Hepatocyte (in vitro differentiated cells): ENCODE data around the gene MANF. TPM values are rescaled to one million over a fixed set of nuclear protein-coding genes. Genes with fewer than 3 reads are reported as not detected.

Source experiments
- DNase-seq: peaks from one replicate; pipeline ENCODE4 v3.0.0-alpha.2; 2016; ENCODE audit warnings: low spot score
- H2AFZ ChIP-seq: fragments of 200-600 bp; sonication (generic); 2 replicates; pipeline ENCODE4 v1.6.0; 2016; ENCODE audit warnings: antibody characterized with exemption, mild to moderate bottlenecking
- H3K27ac ChIP-seq: fragments of 200-600 bp; sonication (generic); 2 replicates; pipeline ENCODE4 v1.5.1; 2016; ENCODE audit warnings: mild to moderate bottlenecking
- H3K27me3 ChIP-seq: fragments of 200-600 bp; sonication (generic); 2 replicates; pipeline ENCODE4 v1.6.1; 2016
- H3K36me3 ChIP-seq: fragments of 200-600 bp; sonication (generic); replicated peaks from 2 replicates; pipeline ENCODE4 v1.5.1; 2016; ENCODE audit warnings: low read depth; ENCODE audit not compliant: insufficient read depth
- H3K4me1 ChIP-seq: fragments of 200-600 bp; sonication (generic); 2 replicates; pipeline ENCODE4 v1.5.1; 2016; ENCODE audit warnings: mild to moderate bottlenecking, moderate library complexity; ENCODE audit not compliant: insufficient read depth
- H3K4me2 ChIP-seq: fragments of 200-600 bp; sonication (generic); 2 replicates; pipeline ENCODE4 v1.6.0; 2016
- H3K4me3 ChIP-seq: fragments of 200-600 bp; sonication (generic); 2 replicates; pipeline ENCODE4 v1.5.1; 2016; ENCODE audit warnings: mild to moderate bottlenecking
- H3K79me2 ChIP-seq: fragments of 200-600 bp; sonication (generic); 2 replicates; pipeline ENCODE4 v1.6.0; 2017; ENCODE audit warnings: mild to moderate bottlenecking
- H3K9me2 ChIP-seq: fragments of 200-600 bp; sonication (generic); replicated peaks from 2 replicates; pipeline ENCODE4 v1.6.0; 2017; ENCODE audit warnings: mild to moderate bottlenecking; ENCODE audit not compliant: insufficient read depth
- H3K9me3 ChIP-seq: fragments of 200-600 bp; sonication (generic); 2 replicates; pipeline ENCODE4 v1.5.1; 2016; ENCODE audit warnings: low read depth, mild to moderate bottlenecking
- H4K20me1 ChIP-seq: fragments of 200-600 bp; sonication (generic); 2 replicates; pipeline ENCODE4 v1.6.0; 2016; ENCODE audit warnings: mild to moderate bottlenecking; ENCODE audit not compliant: insufficient read depth, poor library complexity, severe bottlenecking
- CTCF ChIP-seq: fragments of 200-600 bp; sonication (generic); IDR thresholded peaks from 2 replicates; pipeline ENCODE4 v1.5.1; 2016; ENCODE audit warnings: antibody characterized with exemption, mild to moderate bottlenecking; ENCODE audit not compliant: poor library complexity
- EZH2 ChIP-seq: fragments of 200-600 bp; sonication (generic); IDR thresholded peaks from 2 replicates; pipeline ENCODE4 v1.6.1; 2016; ENCODE audit warnings: antibody characterized with exemption, mild to moderate bottlenecking, borderline replicate concordance
- EZH2phosphoT487 ChIP-seq: fragments of 200-600 bp; sonication (generic); IDR thresholded peaks from one replicate; pipeline ENCODE4 v1.6.1; 2018; ENCODE audit warnings: antibody characterized with exemption, mild to moderate bottlenecking, low read depth, moderate library complexity; ENCODE audit not compliant: unreplicated experiment, severe bottlenecking
- WGBS: methylation state at CpG from one replicate; pipeline ENCODE4 v1.1.6; 2016; ENCODE audit warnings: low lambda C conversion rate; ENCODE audit errors: missing lambda C conversion rate; 5-methylcytosine and 5-hydroxymethylcytosine counted together
- polyA plus RNA-seq: library from polyadenylated mRNA; unstranded; fragments of >200 nt; fragmentation: Nextera tagmentation; extraction: Ambion mirVana; gene quantifications from 2 replicates; pipeline ENCODE4 v1.2.1, GENCODE V29; 2016
- total RNA-seq: library from RNA; depleted of rRNA; stranded (reverse); fragments of >200 nt; gene quantifications from 2 replicates; pipeline ENCODE4 v1.2.3, GENCODE V29; 2014

MANF gene
- total and polyA plus RNA-seq, 2 experiments from 2014 or later = 178 to 225 TPM

- H3K36me3 ChIP-seq = no peaks in the 10 kb centered on the region
- no peak overlapping the region for H3K27ac ChIP-seq
- no peaks in the 10 kb centered on the region for H3K9me3 ChIP-seq
- WGBS = 94% methylated on average over 11 of the region's 11 CpGs
- no peak overlapping the region for H3K4me3 ChIP-seq
- no peak for TF ChIP-seq EZH2
- TF ChIP-seq EZH2phosphoT487 = no peak
- TF ChIP-seq CTCF = no peak
- no peak for DNase-seq
- no peak overlapping the region for H3K4me2 ChIP-seq
- H4K20me1 ChIP-seq = no peaks in the 10 kb centered on the region
- H3K79me2 ChIP-seq = no peaks in the 10 kb centered on the region
- H3K9me2 ChIP-seq = no peaks in the 10 kb centered on the region
- H2AFZ ChIP-seq = no peak overlapping the region
- no peaks in the 10 kb centered on the region for H3K4me1 ChIP-seq
- no peaks in the 10 kb centered on the region for H3K27me3 ChIP-seq
Measured at GRCh38 chr3:51374456-51374855, 10.6 kb upstream of the MANF start.

- no peak for TF ChIP-seq CTCF
- no peak for TF ChIP-seq EZH2
- no peak for TF ChIP-seq EZH2phosphoT487
Measured at GRCh38 chr3:51375136-51375535, 10.0 kb upstream of the MANF start.

GRCh38 chr3:51375571-51375970, 9.5 kb upstream of the MANF start:
- no peak overlapping the region for H3K4me3 ChIP-seq
- H2AFZ ChIP-seq = no peak overlapping the region
- H3K79me2 ChIP-seq = no peaks in the 10 kb centered on the region
- TF ChIP-seq EZH2phosphoT487 (no peak), CTCF (no peak), EZH2 (no peak)
- WGBS = 75% methylated on average over 8 of the region's 8 CpGs
- no peaks in the 10 kb centered on the region for H3K27me3 ChIP-seq
- DNase-seq = no peak
- no peaks in the 10 kb centered on the region for H3K9me3 ChIP-seq
- no peaks in the 10 kb centered on the region for H4K20me1 ChIP-seq
- no peaks in the 10 kb centered on the region for H3K9me2 ChIP-seq
- H3K4me1 ChIP-seq = no peaks in the 10 kb centered on the region
- H3K36me3 ChIP-seq = no peaks in the 10 kb centered on the region
- H3K27ac ChIP-seq = no peak overlapping the region
- no peak overlapping the region for H3K4me2 ChIP-seq

More at GRCh38 chr3:51375136-51375535, 10.0 kb upstream of the MANF start:
- Histone ChIP-seq H3K27me3 (no peaks in the 10 kb centered on the region), H3K9me2 (no peaks in the 10 kb centered on the region), H3K4me2 (no peak overlapping the region), H3K4me1 (no peaks in the 10 kb centered on the region), H4K20me1 (no peaks in the 10 kb centered on the region), H3K27ac (no peak overlapping the region), H3K36me3 (no peaks in the 10 kb centered on the region), H2AFZ (no peak overlapping the region), H3K4me3 (no peak overlapping the region), H3K9me3 (no peaks in the 10 kb centered on the region), H3K79me2 (no peaks in the 10 kb centered on the region)
- DNase-seq = no peak

GRCh38 chr3:51378065-51378464, 7.0 kb upstream of the MANF start:
- Histone ChIP-seq H3K27ac (no peak overlapping the region), H2AFZ (no peak overlapping the region), H3K27me3 (no peaks in the 10 kb centered on the region), H3K4me3 (no peak overlapping the region), H3K4me1 (no peaks in the 10 kb centered on the region), H3K79me2 (peaks cover 3% of the 10 kb centered on the region), H3K9me2 (no peaks in the 10 kb centered on the region), H4K20me1 (no peaks in the 10 kb centered on the region), H3K36me3 (no peaks in the 10 kb centered on the region), H3K4me2 (no peak overlapping the region), H3K9me3 (no peaks in the 10 kb centered on the region)
- WGBS = 90% methylated on average over 5 of the region's 5 CpGs
- no peak for TF ChIP-seq EZH2phosphoT487
- TF ChIP-seq EZH2 = no peak
- no peak for TF ChIP-seq CTCF
- DNase-seq = no peak
